DOHH2 (cell line): ENCODE measurements around the gene SEC14L3.

ENCODE experiments used
- H3F3A ChIP-seq: fragments of 200-600 bp; sonication (generic), shearing (Covaris generic); 2 replicates; pipeline ENCODE4 v1.6.0; 2016; ENCODE audit warnings: antibody characterized with exemption, mild to moderate bottlenecking; ENCODE audit not compliant: control insufficient read depth, insufficient read depth
- H3K27ac ChIP-seq: fragments of 200-600 bp; sonication (generic); 2 replicates; pipeline ENCODE4 v1.5.1; 2014; ENCODE audit warnings: low read depth, mild to moderate bottlenecking, low read length, moderate library complexity
- H3K27me3 ChIP-seq: fragments of 200-600 bp; sonication (generic); 2 replicates; pipeline ENCODE4 v1.6.1; 2014; ENCODE audit warnings: mild to moderate bottlenecking, low read length, mixed read lengths; ENCODE audit not compliant: control insufficient read depth
- H3K36me3 ChIP-seq: fragments of 200-600 bp; sonication (generic); 2 replicates; pipeline ENCODE4 v1.6.1; 2014; ENCODE audit warnings: mild to moderate bottlenecking, low read length, moderate library complexity, mixed read lengths; ENCODE audit not compliant: control insufficient read depth
- H3K4me1 ChIP-seq: fragments of 200-600 bp; sonication (generic); 2 replicates; pipeline ENCODE4 v1.6.1; 2014; ENCODE audit warnings: mild to moderate bottlenecking, low read length, mixed read lengths; ENCODE audit not compliant: control insufficient read depth
- H3K4me2 ChIP-seq: fragments of 200-600 bp; sonication (generic); 2 replicates; pipeline ENCODE4 v1.6.0; 2014; ENCODE audit warnings: mild to moderate bottlenecking, low read length, moderate library complexity
- H3K4me3 ChIP-seq: fragments of 200-600 bp; sonication (generic); 2 replicates; pipeline ENCODE4 v1.5.1; 2014; ENCODE audit warnings: mild to moderate bottlenecking, low read length, mixed read lengths
- H3K79me2 ChIP-seq: fragments of 200-600 bp; sonication (generic); 2 replicates; pipeline ENCODE4 v1.6.1; 2014; ENCODE audit warnings: mild to moderate bottlenecking, low read length, mixed read lengths; ENCODE audit not compliant: control insufficient read depth
- H3K9me2 ChIP-seq: fragments of 200-600 bp; sonication (generic); replicated peaks from 2 replicates; pipeline ENCODE4 v1.6.1; 2014; ENCODE audit warnings: mild to moderate bottlenecking, low read length, mixed read lengths; ENCODE audit not compliant: control insufficient read depth
- H3K9me3 ChIP-seq: fragments of 200-600 bp; sonication (generic); 2 replicates; pipeline ENCODE4 v1.6.1; 2014; ENCODE audit warnings: antibody characterized with exemption, low read length, mixed read lengths; ENCODE audit not compliant: control insufficient read depth, insufficient read depth
- H4K20me1 ChIP-seq: fragments of 200-600 bp; sonication (generic); 2 replicates; pipeline ENCODE4 v1.6.0; 2014; ENCODE audit warnings: low read depth, mild to moderate bottlenecking, antibody characterized with exemption, low read length, moderate library complexity; ENCODE audit not compliant: control insufficient read depth, insufficient read depth
- EZH2phosphoT487 ChIP-seq: fragments of 200-600 bp; sonication (generic); IDR thresholded peaks from 2 replicates; pipeline ENCODE4 v1.6.1; 2017; ENCODE audit warnings: borderline replicate concordance, mild to moderate bottlenecking, antibody characterized with exemption, low read length, moderate library complexity, mixed read lengths
- TF ChIP-seq, protein P1 (sequence below): fragments of 200-600 bp; sonication (generic); IDR thresholded peaks from one replicate; pipeline ENCODE4 v1.5.1; 2014; ENCODE audit warnings: antibody characterized with exemption, mild to moderate bottlenecking, low read depth, low read length; ENCODE audit not compliant: poor library complexity, severe bottlenecking

Gene SEC14L3

DNA sequence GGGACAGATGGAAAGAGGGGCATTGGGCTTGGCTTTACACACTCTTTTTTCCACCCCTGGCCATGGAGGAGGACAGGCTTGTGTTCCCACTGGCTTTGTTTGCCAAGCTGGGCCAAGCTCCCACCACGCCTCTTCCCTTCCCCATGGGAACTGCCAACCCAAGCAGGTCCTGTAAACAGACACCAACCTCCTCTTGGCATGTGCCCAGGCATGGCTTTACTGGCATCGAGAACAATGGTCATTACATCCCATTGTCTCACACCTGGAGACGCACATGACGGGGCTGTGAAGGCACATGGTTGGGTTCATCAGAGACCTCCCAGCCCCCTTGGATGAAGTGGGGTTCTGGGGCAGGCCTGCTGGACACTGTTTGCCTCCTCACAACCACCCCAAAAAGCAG, 11.7 kb downstream of the SEC14L3 start:
- no peaks in the 10 kb centered on the region for H3K9me3 ChIP-seq

DNA sequence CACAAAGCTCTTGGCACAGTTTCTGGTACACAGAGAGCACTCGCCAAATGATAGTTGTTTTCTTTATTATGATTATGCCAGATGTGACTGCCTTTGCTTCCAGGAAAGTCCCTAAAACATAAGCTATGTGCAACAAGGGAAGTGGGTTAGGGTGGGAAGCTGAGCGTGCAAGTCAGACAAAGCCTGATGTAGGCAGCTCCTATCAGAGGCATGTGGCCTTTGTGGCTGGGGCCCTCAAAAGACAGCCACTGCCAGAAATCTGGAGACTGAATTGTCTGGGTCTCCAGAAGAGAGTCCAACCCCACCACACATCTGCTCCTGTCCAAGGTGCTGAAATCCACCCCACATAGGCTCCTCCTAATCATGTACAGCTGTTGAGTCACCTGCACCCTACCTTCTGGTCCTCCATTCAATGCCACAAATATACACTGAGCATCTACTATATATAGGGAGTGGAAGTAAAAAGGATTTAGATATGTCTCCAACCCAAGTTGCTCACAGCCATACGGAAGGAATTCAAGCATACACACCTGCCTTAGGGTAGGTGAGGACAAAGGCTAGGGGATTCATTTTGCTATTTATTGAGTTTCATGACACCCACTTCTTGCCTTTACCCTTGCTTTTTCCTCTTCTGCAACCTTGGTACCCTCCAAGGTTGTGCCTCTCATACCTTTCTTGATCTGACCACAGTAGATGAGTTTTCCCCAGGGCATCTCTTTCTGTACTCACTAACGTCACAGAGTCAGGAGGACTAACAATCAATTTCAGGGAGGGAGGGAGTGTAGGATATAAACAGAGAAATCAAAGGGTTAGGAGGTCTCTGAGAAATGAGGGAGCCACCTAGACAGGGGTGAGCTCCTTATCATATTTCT, 12.4 kb downstream of the SEC14L3 start:
- TF ChIP-seq, protein P1, sequence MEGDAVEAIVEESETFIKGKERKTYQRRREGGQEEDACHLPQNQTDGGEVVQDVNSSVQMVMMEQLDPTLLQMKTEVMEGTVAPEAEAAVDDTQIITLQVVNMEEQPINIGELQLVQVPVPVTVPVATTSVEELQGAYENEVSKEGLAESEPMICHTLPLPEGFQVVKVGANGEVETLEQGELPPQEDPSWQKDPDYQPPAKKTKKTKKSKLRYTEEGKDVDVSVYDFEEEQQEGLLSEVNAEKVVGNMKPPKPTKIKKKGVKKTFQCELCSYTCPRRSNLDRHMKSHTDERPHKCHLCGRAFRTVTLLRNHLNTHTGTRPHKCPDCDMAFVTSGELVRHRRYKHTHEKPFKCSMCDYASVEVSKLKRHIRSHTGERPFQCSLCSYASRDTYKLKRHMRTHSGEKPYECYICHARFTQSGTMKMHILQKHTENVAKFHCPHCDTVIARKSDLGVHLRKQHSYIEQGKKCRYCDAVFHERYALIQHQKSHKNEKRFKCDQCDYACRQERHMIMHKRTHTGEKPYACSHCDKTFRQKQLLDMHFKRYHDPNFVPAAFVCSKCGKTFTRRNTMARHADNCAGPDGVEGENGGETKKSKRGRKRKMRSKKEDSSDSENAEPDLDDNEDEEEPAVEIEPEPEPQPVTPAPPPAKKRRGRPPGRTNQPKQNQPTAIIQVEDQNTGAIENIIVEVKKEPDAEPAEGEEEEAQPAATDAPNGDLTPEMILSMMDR = no peak
- no peak for TF ChIP-seq EZH2phosphoT487
- H3K36me3 ChIP-seq = no peaks in the 10 kb centered on the region
- H3K4me3 ChIP-seq = no peak overlapping the region
- no peaks in the 10 kb centered on the region for H4K20me1 ChIP-seq
- no peaks in the 10 kb centered on the region for H3F3A ChIP-seq
- H3K9me3 ChIP-seq = no peaks in the 10 kb centered on the region
- no peak overlapping the region for H3K4me2 ChIP-seq
- no peak overlapping the region for H3K27ac ChIP-seq
- H3K79me2 ChIP-seq = no peaks in the 10 kb centered on the region
- no peaks in the 10 kb centered on the region for H3K9me2 ChIP-seq
- H3K27me3 ChIP-seq = peaks cover 10% of the 10 kb centered on the region; the same call in 1 of the 2 replicates
- H3K4me1 ChIP-seq = no peaks in the 10 kb centered on the region

More for the DNA sequence above, 11.7 kb downstream of the SEC14L3 start:
- Histone ChIP-seq H3F3A (no peaks in the 10 kb centered on the region), H3K36me3 (no peaks in the 10 kb centered on the region), H4K20me1 (no peaks in the 10 kb centered on the region), H3K79me2 (no peaks in the 10 kb centered on the region), H3K27me3 (peaks cover 10% of the 10 kb centered on the region; the same call in 1 of the 2 replicates), H3K27ac (no peak overlapping the region), H3K4me1 (no peaks in the 10 kb centered on the region), H3K9me2 (no peaks in the 10 kb centered on the region), H3K4me3 (no peak overlapping the region), H3K4me2 (no peak overlapping the region)
- no peak for TF ChIP-seq EZH2phosphoT487
- TF ChIP-seq, protein P1 = no peak

GRCh38 chr22:30457981-30458380, 13.8 kb downstream of the SEC14L3 start:
- Histone ChIP-seq H3K27me3 (peaks cover 10% of the 10 kb centered on the region; the same call in 1 of the 2 replicates), H3K36me3 (no peaks in the 10 kb centered on the region), H3K9me3 (no peaks in the 10 kb centered on the region), H3K4me3 (no peak overlapping the region), H3K9me2 (no peaks in the 10 kb centered on the region), H3K4me1 (no peaks in the 10 kb centered on the region), H3K79me2 (no peaks in the 10 kb centered on the region), H4K20me1 (no peaks in the 10 kb centered on the region), H3F3A (no peaks in the 10 kb centered on the region), H3K27ac (no peak overlapping the region), H3K4me2 (no peak overlapping the region)
- no peak for TF ChIP-seq EZH2phosphoT487
- TF ChIP-seq, protein P1 = no peak
